ENCODE data around the gene ARHGAP18.

Gene ARHGAP18

DNA sequence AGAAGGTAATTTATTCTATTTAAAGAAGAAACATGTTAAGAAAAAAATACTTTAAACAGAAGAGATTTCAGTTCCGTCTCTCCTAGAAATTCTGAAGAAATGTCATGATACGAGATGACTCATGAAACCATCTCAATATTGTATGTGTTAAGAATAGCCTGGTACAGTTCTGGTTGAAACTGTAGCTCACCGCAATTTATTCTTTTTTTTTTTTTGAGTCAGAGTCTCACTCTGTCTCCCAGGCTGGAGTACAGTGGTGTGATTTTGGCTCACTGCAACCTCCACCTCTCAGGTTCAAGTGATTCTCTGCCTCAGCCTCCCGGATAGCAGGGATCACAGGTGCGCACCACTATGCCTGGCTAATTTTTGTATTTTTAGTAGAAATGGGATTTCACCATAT, 103.3 kb downstream of the ARHGAP18 start:
- ChIA-PET CTCF (interaction anchor here (0.9 to 1.2 kb wide), 3 partner anchors 107 to 125 kb away, joined by 3 read pairs; no protein-coding TSS in a partner anchor), POLR2A (no interaction called here)
- H3K36me3 ChIP-seq (ENCODE audit: control insufficient read depth in 4 of 4, insufficient read depth in 4 of 4, low read length in 3 of 4): peaks cover 0 to 14% (median 0%) of the 10 kb centered on the region in 4 experiments
- H3K27me3 ChIP-seq (replicated peaks in 2 of 5; ENCODE audit: control insufficient read depth in 4 of 5, insufficient read depth in 5 of 5, low read length in 4 of 5): no peaks in the 10 kb centered on the region
- H3K27ac ChIP-seq (ENCODE audit: insufficient read depth in 1 of 2, low read depth in 1 of 2, low read length in 2 of 2, poor library complexity in 1 of 2, severe bottlenecking in 2 of 2): no peak overlapping the region
- DNase-seq: no peak
- H3K4me3 ChIP-seq (ENCODE audit: control insufficient read depth in 1 of 7, extremely low read depth in 1 of 7, insufficient read depth in 4 of 7, low read depth in 2 of 7, low read length in 6 of 7): no peak overlapping the region
- H3K4me1 ChIP-seq (ENCODE audit: control extremely low read depth in 1 of 4, control insufficient read depth in 4 of 4, insufficient read depth in 4 of 4, low read length in 3 of 4): peaks cover 0 to 4% (median 0%) of the 10 kb centered on the region in 4 experiments
- H3K9me3 ChIP-seq (ENCODE audit: control extremely low read depth in 1 of 5, control insufficient read depth in 4 of 5, insufficient read depth in 2 of 5, low read depth in 1 of 5, low read length in 4 of 5): no peaks in the 10 kb centered on the region
- WGBS (ENCODE audit: insufficient coverage): 80% methylated on average over 1 of the region's 5 CpGs

DNA sequence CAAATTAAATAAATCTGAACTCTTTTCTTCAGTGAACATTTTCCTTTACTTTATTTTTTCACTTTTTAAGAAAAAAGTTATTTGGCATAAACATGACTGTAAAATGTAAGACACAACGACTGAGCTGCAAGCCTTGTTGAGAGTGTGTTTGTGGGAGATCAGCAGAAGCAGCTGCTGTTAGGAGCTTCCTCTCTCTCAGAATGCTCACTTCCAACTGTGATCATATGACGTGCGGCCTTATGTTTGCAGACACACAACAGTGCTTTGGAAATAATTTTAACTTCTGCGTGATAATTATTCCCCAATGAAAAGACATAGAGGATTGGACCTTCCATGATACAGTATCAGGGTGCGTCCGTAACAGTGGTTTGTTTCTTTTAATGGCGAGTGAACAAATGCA, 104.0 kb downstream of the ARHGAP18 start:
- peaks cover 0 to 14% (median 0%) of the 10 kb centered on the region in 4 experiments for H3K36me3 ChIP-seq (ENCODE audit: control insufficient read depth in 4 of 4, insufficient read depth in 4 of 4, low read length in 3 of 4)
- no peaks in the 10 kb centered on the region for H3K27me3 ChIP-seq (replicated peaks in 2 of 5; ENCODE audit: control insufficient read depth in 4 of 5, insufficient read depth in 5 of 5, low read length in 4 of 5)
- ChIA-PET POLR2A (no interaction called here), CTCF (interaction anchor here (1.1 to 1.2 kb wide), 2 partner anchors 122 to 126 kb away, joined by 3 read pairs; no protein-coding TSS in a partner anchor)
- H3K4me1 ChIP-seq (ENCODE audit: control extremely low read depth in 1 of 4, control insufficient read depth in 4 of 4, insufficient read depth in 4 of 4, low read length in 3 of 4): peaks cover 0 to 4% (median 0%) of the 10 kb centered on the region in 4 experiments
- no peaks in the 10 kb centered on the region for H3K9me3 ChIP-seq (ENCODE audit: control extremely low read depth in 1 of 5, control insufficient read depth in 4 of 5, insufficient read depth in 2 of 5, low read depth in 1 of 5, low read length in 4 of 5)
- 98% methylated on average over 6 of the region's 7 CpGs for WGBS (ENCODE audit: insufficient coverage)
- no peak for DNase-seq
- H3K27ac ChIP-seq (ENCODE audit: insufficient read depth in 1 of 2, low read depth in 1 of 2, low read length in 2 of 2, poor library complexity in 1 of 2, severe bottlenecking in 2 of 2): no peak overlapping the region
- no peak overlapping the region for H3K4me3 ChIP-seq (ENCODE audit: control insufficient read depth in 1 of 7, extremely low read depth in 1 of 7, insufficient read depth in 4 of 7, low read depth in 2 of 7, low read length in 6 of 7)

DNA sequence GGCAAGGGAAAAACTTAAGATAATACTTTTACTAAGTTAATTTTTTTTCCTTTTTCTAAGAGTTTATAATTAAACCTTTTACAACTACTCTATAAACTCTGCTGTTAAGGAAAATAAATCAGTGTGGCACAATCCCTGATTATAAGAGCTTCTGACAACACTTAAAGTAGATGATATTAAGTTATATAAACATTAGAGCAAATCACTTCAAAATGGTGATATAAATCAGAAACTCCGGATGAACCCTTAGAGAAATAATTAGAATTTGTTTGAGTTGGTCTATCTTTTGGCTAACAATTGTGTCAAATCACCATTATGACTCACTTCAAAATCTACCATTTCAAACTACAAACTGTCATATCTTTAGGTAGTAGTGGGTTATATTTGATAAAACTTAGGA, 104.9 kb downstream of the ARHGAP18 start:
- Histone ChIP-seq H3K4me1 (ENCODE audit: control extremely low read depth in 1 of 4, control insufficient read depth in 4 of 4, insufficient read depth in 4 of 4, low read length in 3 of 4) (peaks cover 0 to 4% (median 0%) of the 10 kb centered on the region in 4 experiments), H3K9me3 (ENCODE audit: control extremely low read depth in 1 of 5, control insufficient read depth in 4 of 5, insufficient read depth in 2 of 5, low read depth in 1 of 5, low read length in 4 of 5) (no peaks in the 10 kb centered on the region), H3K27me3 (replicated peaks in 2 of 5; ENCODE audit: control insufficient read depth in 4 of 5, insufficient read depth in 5 of 5, low read length in 4 of 5) (no peaks in the 10 kb centered on the region), H3K36me3 (ENCODE audit: control insufficient read depth in 4 of 4, insufficient read depth in 4 of 4, low read length in 3 of 4) (peaks cover 0 to 12% (median 0%) of the 10 kb centered on the region in 4 experiments), H3K27ac (ENCODE audit: insufficient read depth in 1 of 2, low read depth in 1 of 2, low read length in 2 of 2, poor library complexity in 1 of 2, severe bottlenecking in 2 of 2) (no peak overlapping the region), H3K4me3 (ENCODE audit: control insufficient read depth in 1 of 7, extremely low read depth in 1 of 7, insufficient read depth in 4 of 7, low read depth in 2 of 7, low read length in 6 of 7) (no peak overlapping the region)
- no CpG with 5 or more reads among the region's 1 CpG for WGBS (ENCODE audit: insufficient coverage)
- POLR2A ChIA-PET: no interaction called here
- DNase-seq: no peak
- CTCF ChIA-PET: no interaction called here

DNA sequence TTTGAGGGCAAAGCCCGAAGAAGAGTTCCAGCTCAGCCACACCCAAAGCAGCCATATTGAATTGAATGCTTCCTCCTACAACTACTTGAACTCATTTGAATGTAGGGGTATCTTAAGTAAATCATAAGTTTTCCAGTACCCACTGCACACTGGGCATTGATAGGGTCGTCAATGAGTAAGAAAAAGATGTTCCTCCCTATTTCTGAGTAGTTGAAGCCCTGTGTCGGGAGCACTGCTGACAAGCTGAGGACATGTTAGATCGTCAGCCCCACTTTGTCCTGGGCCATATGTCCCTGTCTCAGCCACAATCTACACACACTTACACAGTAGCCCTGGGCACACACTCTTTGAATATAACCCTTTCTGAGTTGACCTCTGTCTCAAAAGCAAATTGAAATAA, 105.7 kb downstream of the ARHGAP18 start:
- H3K9me3 ChIP-seq (ENCODE audit: control extremely low read depth in 1 of 5, control insufficient read depth in 4 of 5, insufficient read depth in 2 of 5, low read depth in 1 of 5, low read length in 4 of 5): no peaks in the 10 kb centered on the region
- no peak overlapping the region for H3K4me3 ChIP-seq (ENCODE audit: control insufficient read depth in 1 of 7, extremely low read depth in 1 of 7, insufficient read depth in 4 of 7, low read depth in 2 of 7, low read length in 6 of 7)
- 91% methylated on average over 3 of the region's 4 CpGs for WGBS (ENCODE audit: insufficient coverage)
- H3K36me3 ChIP-seq (ENCODE audit: control insufficient read depth in 4 of 4, insufficient read depth in 4 of 4, low read length in 3 of 4): peaks cover 0 to 5% (median 1%) of the 10 kb centered on the region in 4 experiments
- no peak for DNase-seq
- no peak overlapping the region for H3K27ac ChIP-seq (ENCODE audit: insufficient read depth in 1 of 2, low read depth in 1 of 2, low read length in 2 of 2, poor library complexity in 1 of 2, severe bottlenecking in 2 of 2)
- CTCF ChIA-PET: interaction anchor here (1.1 kb wide), 3 partner anchors 67 to 144 kb away, joined by 3 read pairs; no protein-coding TSS in a partner anchor
- H3K4me1 ChIP-seq (ENCODE audit: control extremely low read depth in 1 of 4, control insufficient read depth in 4 of 4, insufficient read depth in 4 of 4, low read length in 3 of 4): peaks cover 0 to 4% (median 0%) of the 10 kb centered on the region in 4 experiments
- POLR2A ChIA-PET: no interaction called here
- no peaks in the 10 kb centered on the region for H3K27me3 ChIP-seq (replicated peaks in 2 of 5; ENCODE audit: control insufficient read depth in 4 of 5, insufficient read depth in 5 of 5, low read length in 4 of 5)

DNA sequence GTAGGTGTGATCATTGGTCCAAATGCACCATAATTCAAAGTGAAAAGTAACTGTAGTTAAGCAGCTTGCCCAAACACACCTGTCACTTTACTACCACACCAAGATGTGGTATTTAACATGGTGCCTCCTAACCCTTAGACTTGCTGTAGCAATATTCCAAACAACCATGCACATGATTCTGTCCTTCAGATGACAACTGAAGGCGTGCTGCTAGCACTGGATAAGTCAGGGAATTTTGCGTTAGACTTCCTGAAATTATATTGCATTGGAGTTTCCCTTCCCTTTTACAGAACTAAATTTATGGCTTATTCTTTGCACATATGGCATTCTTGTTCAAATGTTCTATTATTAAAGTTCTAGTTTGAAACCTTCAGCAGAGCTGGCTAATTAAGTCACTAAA, 106.2 kb downstream of the ARHGAP18 start:
- Histone ChIP-seq H3K27ac (ENCODE audit: insufficient read depth in 1 of 2, low read depth in 1 of 2, low read length in 2 of 2, poor library complexity in 1 of 2, severe bottlenecking in 2 of 2) (no peak overlapping the region), H3K27me3 (replicated peaks in 2 of 5; ENCODE audit: control insufficient read depth in 4 of 5, insufficient read depth in 5 of 5, low read length in 4 of 5) (no peaks in the 10 kb centered on the region), H3K4me3 (ENCODE audit: control insufficient read depth in 1 of 7, extremely low read depth in 1 of 7, insufficient read depth in 4 of 7, low read depth in 2 of 7, low read length in 6 of 7) (no peak overlapping the region), H3K9me3 (ENCODE audit: control extremely low read depth in 1 of 5, control insufficient read depth in 4 of 5, insufficient read depth in 2 of 5, low read depth in 1 of 5, low read length in 4 of 5) (no peaks in the 10 kb centered on the region), H3K36me3 (ENCODE audit: control insufficient read depth in 4 of 4, insufficient read depth in 4 of 4, low read length in 3 of 4) (peaks cover 0 to 4% (median 1%) of the 10 kb centered on the region in 4 experiments), H3K4me1 (ENCODE audit: control extremely low read depth in 1 of 4, control insufficient read depth in 4 of 4, insufficient read depth in 4 of 4, low read length in 3 of 4) (peaks cover 0 to 4% (median 0%) of the 10 kb centered on the region in 4 experiments)
- ChIA-PET CTCF (interaction anchor here (1.1 to 1.2 kb wide), 4 partner anchors 39 to 145 kb away, joined by 3 read pairs; no protein-coding TSS in a partner anchor), POLR2A (no interaction called here)
- 100% methylated on average over 1 of the region's 2 CpGs for WGBS (ENCODE audit: insufficient coverage)
- DNase-seq: no peak

GRCh38 chr6:129601323-129601722, 108.7 kb downstream of the ARHGAP18 start:
- POLR2A ChIA-PET: no interaction called here
- CTCF ChIA-PET: interaction anchor here (1.0 to 7.4 kb wide), 4 partner anchors 15 to 135 kb away, joined by 3 to 158 read pairs (median 5); no protein-coding TSS in a partner anchor
- H3K36me3 ChIP-seq (ENCODE audit: control insufficient read depth in 4 of 4, insufficient read depth in 4 of 4, low read length in 3 of 4): peaks cover 0 to 2% (median 0%) of the 10 kb centered on the region in 4 experiments
- no peaks in the 10 kb centered on the region for H3K27me3 ChIP-seq (replicated peaks in 2 of 5; ENCODE audit: control insufficient read depth in 4 of 5, insufficient read depth in 5 of 5, low read length in 4 of 5)
- DNase-seq: no peak
- H3K27ac ChIP-seq (ENCODE audit: insufficient read depth in 1 of 2, low read depth in 1 of 2, low read length in 2 of 2, poor library complexity in 1 of 2, severe bottlenecking in 2 of 2): no peak overlapping the region
- H3K4me1 ChIP-seq (ENCODE audit: control extremely low read depth in 1 of 4, control insufficient read depth in 4 of 4, insufficient read depth in 4 of 4, low read length in 3 of 4): peaks cover 0 to 4% (median 0%) of the 10 kb centered on the region in 4 experiments
- WGBS (ENCODE audit: insufficient coverage): 96% methylated on average over 3 of the region's 3 CpGs
- no peak overlapping the region for H3K4me3 ChIP-seq (ENCODE audit: control insufficient read depth in 1 of 7, extremely low read depth in 1 of 7, insufficient read depth in 4 of 7, low read depth in 2 of 7, low read length in 6 of 7)
- no peaks in the 10 kb centered on the region for H3K9me3 ChIP-seq (ENCODE audit: control extremely low read depth in 1 of 5, control insufficient read depth in 4 of 5, insufficient read depth in 2 of 5, low read depth in 1 of 5, low read length in 4 of 5)

GRCh38 chr6:129599467-129599866, 110.5 kb downstream of the ARHGAP18 start:
- Histone ChIP-seq H3K4me3 (ENCODE audit: control insufficient read depth in 1 of 7, extremely low read depth in 1 of 7, insufficient read depth in 4 of 7, low read depth in 2 of 7, low read length in 6 of 7) (no peak overlapping the region), H3K4me1 (ENCODE audit: control extremely low read depth in 1 of 4, control insufficient read depth in 4 of 4, insufficient read depth in 4 of 4, low read length in 3 of 4) (no peaks in the 10 kb centered on the region), H3K27ac (ENCODE audit: insufficient read depth in 1 of 2, low read depth in 1 of 2, low read length in 2 of 2, poor library complexity in 1 of 2, severe bottlenecking in 2 of 2) (no peak overlapping the region), H3K36me3 (ENCODE audit: control insufficient read depth in 4 of 4, insufficient read depth in 4 of 4, low read length in 3 of 4) (peaks cover 0 to 2% (median 0%) of the 10 kb centered on the region in 4 experiments), H3K27me3 (replicated peaks in 2 of 5; ENCODE audit: control insufficient read depth in 4 of 5, insufficient read depth in 5 of 5, low read length in 4 of 5) (no peaks in the 10 kb centered on the region), H3K9me3 (ENCODE audit: control extremely low read depth in 1 of 5, control insufficient read depth in 4 of 5, insufficient read depth in 2 of 5, low read depth in 1 of 5, low read length in 4 of 5) (no peaks in the 10 kb centered on the region)
- POLR2A ChIA-PET: no interaction called here
- no peak for DNase-seq
- CTCF ChIA-PET: interaction anchor here (1.1 to 7.4 kb wide), 13 partner anchors 8 to 422 kb away, joined by 3 to 158 read pairs (median 5); no protein-coding TSS in a partner anchor
- WGBS (ENCODE audit: insufficient coverage): 100% methylated on average over 3 of the region's 5 CpGs

Data from common myeloid progenitor, CD34-positive (primary cell).